HG02943 (cell line): ENCODE measurements around the gene ERBB4.
"Not testable (repeated sequence)": the region's sequence is repeated elsewhere in the genome, so short reads cannot be mapped to it uniquely, and the experiment has no call there.

Experiments used
- ATAC-seq: cut with Tn5 transposase; IDR thresholded peaks from one replicate; pipeline ENCODE4 v1.9.1; 2021; ENCODE audit warnings: mild to moderate bottlenecking, low read depth, moderate library complexity; ENCODE audit not compliant: unreplicated experiment

ERBB4 gene

GRCh38 chr2:211673133-211673905 is 865.3 kb downstream of the ERBB4 start:
- no peak for ATAC-seq

- no peak for ATAC-seq
These were observed 866.6 kb downstream of the ERBB4 start for GRCh38 chr2:211671977-211672376.

GRCh38 chr2:211665299-211665698 is 873.3 kb downstream of the ERBB4 start:
- no peak for ATAC-seq

GRCh38 chr2:211664321-211664720 is 874.3 kb downstream of the ERBB4 start:
- no peak for ATAC-seq

- no peak for ATAC-seq
These were observed 884.3 kb downstream of the ERBB4 start for GRCh38 chr2:211654211-211654780.

GRCh38 chr2:211652327-211652726 is 886.3 kb downstream of the ERBB4 start:
- ATAC-seq, result no peak

- ATAC-seq, result no peak
These were observed 889.3 kb downstream of the ERBB4 start for GRCh38 chr2:211649331-211649730.

GRCh38 chr2:211631503-211631902 is 907.1 kb downstream of the ERBB4 start:
- no peak for ATAC-seq

GRCh38 chr2:211623096-211623495 is 915.5 kb downstream of the ERBB4 start:
- ATAC-seq, result no peak

GRCh38 chr2:211620986-211621385 is 917.6 kb downstream of the ERBB4 start:
- ATAC-seq, result no peak

- no peak for ATAC-seq
These were observed 920.8 kb downstream of the ERBB4 start for GRCh38 chr2:211617803-211618202.

GRCh38 chr2:211611621-211612020 is 927.0 kb downstream of the ERBB4 start:
- no peak for ATAC-seq

GRCh38 chr2:211611061-211611518 is 927.5 kb downstream of the ERBB4 start:
- no peak for ATAC-seq

GRCh38 chr2:211609127-211609526 is 929.5 kb downstream of the ERBB4 start:
- ATAC-seq, result no peak

- ATAC-seq, result no peak
These were observed 939.5 kb downstream of the ERBB4 start for GRCh38 chr2:211599146-211599545.

- no peak for ATAC-seq
These were observed 940.4 kb downstream of the ERBB4 start for GRCh38 chr2:211598238-211598637.

GRCh38 chr2:211592006-211592405 is 946.6 kb downstream of the ERBB4 start:
- not testable (repeated sequence) for ATAC-seq

GRCh38 chr2:211591426-211591825 is 947.2 kb downstream of the ERBB4 start:
- ATAC-seq, result no peak

- ATAC-seq, result no peak
These were observed 970.2 kb downstream of the ERBB4 start for GRCh38 chr2:211568439-211568838.

GRCh38 chr2:211564441-211564840 is 974.2 kb downstream of the ERBB4 start:
- no peak for ATAC-seq

GRCh38 chr2:211545582-211545981 is 993.0 kb downstream of the ERBB4 start:
- ATAC-seq, result no peak

GRCh38 chr2:211534632-211535031 is 1004.0 kb downstream of the ERBB4 start:
- no peak for ATAC-seq
